ENCODE results near the gene FOXE1. TPM values are rescaled to one million over a fixed set of nuclear protein-coding genes. Genes with fewer than 3 reads are reported as not detected.
A peak's percentile ranks its signal among the peaks of the same experiment; 100 is the strongest.

The FOXE1 gene
- under 0.01 TPM in 1 of 2 replicates, not detected in the other for total RNA-seq (2014; rRNA removed; shearing (Covaris generic))

DNA sequence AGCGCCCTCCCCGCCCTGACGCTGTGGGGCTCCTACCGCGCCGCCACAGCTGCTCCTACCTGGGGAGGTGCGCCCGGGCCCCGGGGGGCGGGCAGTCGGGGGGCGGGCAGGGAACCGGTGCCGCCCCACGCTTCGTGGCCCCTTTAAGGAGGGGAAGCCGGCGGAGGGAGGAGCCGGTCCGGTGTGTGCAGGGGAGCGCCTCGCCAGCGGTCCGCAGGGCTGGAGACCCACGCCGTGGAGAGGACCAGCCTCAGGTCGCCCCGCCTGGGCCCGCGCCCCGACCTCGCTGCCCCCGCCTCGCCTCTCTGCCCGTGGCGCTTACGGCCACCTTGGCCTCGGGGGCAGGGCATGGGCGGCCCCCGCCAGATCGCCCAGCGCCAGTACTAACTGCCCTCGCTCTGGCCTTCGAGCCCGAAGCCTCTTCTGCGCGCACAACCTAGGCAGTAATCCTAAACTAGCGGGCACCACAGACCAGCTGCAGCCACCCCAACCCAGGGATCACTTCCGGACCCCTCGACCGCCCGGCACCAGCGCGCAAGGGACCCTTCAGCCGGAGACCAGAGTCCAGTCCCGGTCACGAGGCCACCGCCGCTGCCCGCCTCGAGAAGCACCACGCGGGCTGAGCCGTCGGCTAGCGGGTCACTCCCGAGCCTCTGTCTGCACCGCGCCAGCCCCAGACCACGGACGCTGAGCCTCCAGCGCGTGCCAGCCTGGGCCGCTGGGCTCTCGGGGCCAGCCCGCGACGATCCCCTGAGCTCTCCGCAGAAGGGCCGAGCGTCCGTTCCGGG lies at the start of gene FOXE1:
Gene FOXE1, plus strand, starts transcription at position 171 of the 788 bp plus-strand sequence. CDS start 689 bp downstream, outside the sequence.
- no peak for DNase-seq (ENCODE audit: low read depth)

DNA sequence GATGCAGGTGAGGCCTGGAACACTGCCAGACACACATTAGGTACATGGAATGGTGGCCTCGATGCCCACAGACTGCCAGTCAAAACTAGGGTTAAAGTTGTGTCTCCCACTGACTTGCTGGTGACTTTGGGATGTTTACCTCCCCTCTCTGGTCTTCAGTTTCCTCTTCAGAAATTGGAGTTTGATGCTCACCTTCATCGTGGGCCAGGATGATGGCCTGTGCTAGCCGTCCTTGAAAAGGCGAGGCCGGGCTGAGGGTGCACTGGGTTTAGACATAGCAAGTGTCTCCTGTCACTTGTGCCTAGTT lies 49.0 kb upstream of the FOXE1 start:
- no peak for DNase-seq (ENCODE audit: low read depth)

DNA sequence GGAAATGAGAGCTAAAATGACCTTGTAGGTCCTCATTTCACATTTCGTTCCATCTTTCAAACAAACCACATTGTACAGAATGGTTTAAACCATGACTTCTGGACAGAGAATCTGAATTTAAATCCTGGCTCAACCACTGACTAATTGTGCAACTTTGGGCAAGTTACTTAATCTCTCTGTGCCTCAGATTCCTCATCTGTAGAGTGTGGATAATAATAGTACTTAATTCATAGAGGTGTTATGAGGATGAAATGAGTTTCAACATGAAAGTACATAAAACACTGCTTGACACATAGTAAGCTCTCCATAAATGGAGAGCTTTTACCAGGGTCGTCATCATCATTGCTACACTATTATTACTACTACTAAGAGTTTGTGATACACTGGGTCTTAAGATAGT lies 46.3 kb upstream of the FOXE1 start:
- no peak for DNase-seq (ENCODE audit: low read depth)

DNA sequence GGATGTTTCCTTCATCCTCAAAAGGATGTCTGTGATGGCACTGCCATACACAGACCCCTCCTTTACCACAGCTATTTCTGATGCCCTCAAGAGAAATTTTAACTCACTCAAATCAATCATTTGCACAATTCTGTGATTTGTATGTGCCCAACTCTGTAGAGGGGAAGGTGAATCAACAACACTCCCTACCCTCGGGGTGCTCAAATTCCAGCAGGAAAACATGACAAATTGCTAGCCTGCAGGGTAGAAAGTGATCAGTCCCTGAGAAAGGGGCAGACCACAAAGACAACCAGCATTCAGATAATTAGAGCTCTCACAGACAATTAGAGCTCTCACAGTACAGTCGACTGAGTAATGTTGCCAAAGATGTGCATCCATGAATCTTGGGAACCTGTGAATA lies 45.3 kb upstream of the FOXE1 start:
- DNase-seq (ENCODE audit: low read depth): peak; percentile 52

DNA sequence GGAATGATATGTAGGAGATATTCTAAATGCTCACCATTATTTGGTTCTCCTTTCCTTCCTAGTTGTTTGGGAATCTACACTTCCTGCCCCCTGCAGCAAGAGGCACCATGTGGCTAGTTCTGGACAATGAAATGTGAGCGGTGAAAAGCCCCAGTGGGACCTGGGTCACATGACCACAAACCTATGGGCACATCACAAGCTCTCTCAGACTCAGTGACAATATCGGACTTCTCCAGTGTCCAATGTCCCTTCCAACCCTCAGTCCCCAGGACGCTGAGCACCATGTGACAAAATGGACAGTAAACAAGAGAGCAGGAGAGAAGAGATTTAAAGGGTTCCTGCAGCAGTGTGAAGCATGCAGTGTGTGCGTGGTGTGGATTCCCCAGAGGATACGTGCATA lies 44.6 kb upstream of the FOXE1 start:
- peak; percentile 34 for DNase-seq (ENCODE audit: low read depth)

DNA sequence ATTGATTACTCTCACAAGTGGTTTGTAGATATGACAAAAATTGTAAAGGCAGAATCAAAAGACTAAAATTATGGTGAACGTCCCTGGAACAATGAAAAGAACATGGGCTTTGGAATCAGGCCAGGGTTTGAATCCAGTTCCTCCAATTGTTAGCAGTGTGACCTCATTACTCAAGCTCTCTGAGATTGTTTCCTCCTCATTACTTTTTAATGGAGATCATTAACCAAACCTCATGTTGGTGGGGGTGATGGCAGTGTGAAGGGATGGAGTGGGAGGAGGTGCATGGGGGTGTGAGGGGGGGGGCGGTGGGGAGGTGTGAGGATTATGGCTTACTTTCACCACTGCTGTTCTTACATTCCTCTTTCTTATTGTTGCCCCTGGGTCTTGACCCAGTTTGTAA lies 44.1 kb upstream of the FOXE1 start:
- peak; percentile 77 for DNase-seq (ENCODE audit: low read depth)

DNA sequence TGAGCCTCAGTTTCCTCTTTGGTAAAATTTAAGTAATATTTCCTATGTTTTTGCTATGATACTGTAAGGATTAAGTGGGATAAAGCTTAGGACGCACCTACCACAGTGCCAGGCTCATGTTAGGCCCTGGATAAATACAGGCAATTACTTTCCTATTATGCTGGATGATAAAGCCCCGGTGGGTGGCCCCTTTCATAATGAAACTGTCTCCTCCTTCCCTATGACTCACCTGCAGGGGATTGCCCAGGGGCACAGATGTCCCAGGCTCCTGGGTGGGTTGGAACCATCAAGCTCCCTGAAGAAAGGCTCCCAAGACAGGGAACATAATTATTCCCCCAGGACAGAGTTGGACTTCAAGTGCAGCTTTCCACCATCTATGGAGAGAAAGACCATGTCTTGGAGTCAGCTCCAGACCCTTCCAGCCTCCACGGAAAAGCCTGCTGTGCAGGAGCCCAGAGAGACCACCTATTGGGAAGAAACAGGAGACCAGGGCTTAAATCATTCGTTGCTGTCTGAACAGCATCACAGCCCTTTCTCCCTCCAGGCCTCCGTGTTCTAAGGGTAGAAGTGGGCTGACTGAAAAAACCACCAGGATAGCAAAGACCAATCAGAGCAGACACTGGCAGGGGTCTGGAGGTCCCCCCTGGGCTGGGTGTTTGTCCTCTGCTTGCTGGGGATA lies 43.2 kb upstream of the FOXE1 start:
- DNase-seq (ENCODE audit: low read depth): peak; percentile 88

DNA sequence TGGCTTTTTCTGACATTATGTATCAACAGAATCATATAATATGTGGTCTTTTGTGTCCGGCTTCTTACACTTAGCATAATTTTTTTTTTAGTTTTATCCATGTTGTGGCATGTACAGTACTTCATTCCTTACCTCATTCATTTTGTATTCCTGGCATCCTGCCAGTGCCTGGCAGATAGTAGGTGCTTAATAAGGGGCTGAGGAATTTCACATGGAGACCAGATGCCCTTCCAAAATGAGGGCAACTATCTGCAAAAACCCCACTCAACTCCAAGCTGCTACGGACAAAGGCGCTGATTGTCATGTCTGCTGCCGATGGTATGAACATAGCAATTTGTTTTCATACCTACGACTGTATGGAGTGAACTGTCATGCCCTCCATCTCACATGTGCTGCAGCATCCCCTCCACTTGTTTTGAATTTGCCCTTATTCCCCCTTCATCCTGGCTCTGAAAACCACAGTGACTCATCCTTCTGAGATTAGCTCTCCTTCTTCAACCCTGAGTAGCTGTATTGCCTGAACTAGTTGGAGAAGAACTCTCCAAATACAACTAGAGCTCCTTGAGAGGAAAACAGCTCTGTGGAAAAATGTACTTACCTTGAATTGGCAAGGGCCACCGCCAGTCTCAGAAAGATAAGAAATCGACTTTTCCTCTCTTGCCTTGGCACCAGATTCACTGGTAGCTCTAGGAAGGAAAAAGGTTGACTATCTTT lies 41.3 kb upstream of the FOXE1 start:
- DNase-seq (ENCODE audit: low read depth): peak; percentile 85

DNA sequence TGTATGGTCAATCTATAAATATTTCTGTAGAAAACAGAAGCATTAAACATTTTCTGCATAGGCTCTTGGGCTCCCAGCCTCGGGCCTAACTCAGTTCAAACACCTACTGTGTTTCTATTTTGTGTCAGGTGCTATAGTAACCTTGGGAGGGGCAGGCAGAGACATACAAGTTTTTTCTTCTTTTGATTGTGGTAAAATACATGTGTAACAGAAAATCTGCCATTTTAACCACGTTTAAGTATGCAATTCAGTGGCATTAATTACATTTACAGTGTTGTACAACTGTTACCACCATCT lies 40.8 kb upstream of the FOXE1 start:
- DNase-seq (ENCODE audit: low read depth): no peak

DNA sequence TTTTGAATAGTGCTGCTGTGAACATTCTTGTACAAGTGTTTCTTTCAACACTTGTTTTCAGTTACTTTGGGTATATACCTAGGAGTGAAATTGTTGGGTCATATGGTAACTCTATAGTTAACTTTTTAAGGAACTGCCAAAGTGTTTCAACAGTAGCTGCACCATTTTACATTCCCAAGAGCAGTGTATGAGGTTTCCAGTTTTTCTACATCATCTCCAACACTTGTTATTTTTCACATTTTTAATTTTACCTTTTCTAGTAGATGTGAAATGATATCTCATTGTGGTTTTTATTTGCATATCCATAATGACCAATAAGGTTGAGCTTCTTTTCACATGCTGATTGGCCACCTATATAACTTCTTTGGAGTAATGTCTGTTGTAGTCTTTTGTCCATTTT lies 40.0 kb upstream of the FOXE1 start:
- no peak for DNase-seq (ENCODE audit: low read depth)

DNA sequence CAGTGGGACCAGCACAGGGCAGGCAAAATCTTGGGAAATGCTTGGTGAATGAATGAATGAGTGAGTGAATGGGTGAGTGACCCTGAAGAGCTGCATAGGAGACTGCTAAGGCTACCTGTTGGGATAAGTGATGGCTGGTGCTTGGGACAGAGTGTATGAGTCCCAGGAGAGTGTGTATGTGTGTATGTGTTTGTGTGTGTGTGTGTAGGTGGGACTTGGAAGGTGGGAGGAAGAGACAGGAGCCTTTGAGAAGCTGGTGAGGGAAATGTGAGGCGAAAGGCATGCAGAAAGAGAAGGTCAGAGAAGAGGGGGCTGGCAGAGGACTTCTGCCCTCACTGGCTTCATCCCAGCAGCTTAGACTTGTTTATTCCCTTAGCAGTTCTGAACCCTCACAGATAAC lies 33.3 kb upstream of the FOXE1 start:
- no peak for DNase-seq (ENCODE audit: low read depth)

DNA sequence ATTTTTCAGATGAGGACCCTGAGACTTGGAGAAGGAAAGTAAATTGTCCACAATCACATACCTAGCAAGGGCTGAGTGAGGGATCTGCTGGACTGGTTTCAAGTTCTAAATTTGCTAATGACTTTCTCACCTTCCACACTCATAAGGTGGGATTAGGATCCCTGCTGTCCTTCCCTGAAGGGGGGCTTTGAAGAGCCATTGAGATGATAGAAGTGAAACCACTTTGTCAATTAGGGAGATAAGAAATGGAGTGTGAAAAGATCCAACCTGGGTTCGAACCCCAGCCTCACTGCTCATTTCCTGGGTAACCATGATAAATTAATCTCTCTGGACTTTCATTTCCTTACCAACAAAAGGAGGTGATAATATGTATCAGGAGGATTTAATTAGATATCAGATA lies 32.7 kb upstream of the FOXE1 start:
- no peak for DNase-seq (ENCODE audit: low read depth)

DNA sequence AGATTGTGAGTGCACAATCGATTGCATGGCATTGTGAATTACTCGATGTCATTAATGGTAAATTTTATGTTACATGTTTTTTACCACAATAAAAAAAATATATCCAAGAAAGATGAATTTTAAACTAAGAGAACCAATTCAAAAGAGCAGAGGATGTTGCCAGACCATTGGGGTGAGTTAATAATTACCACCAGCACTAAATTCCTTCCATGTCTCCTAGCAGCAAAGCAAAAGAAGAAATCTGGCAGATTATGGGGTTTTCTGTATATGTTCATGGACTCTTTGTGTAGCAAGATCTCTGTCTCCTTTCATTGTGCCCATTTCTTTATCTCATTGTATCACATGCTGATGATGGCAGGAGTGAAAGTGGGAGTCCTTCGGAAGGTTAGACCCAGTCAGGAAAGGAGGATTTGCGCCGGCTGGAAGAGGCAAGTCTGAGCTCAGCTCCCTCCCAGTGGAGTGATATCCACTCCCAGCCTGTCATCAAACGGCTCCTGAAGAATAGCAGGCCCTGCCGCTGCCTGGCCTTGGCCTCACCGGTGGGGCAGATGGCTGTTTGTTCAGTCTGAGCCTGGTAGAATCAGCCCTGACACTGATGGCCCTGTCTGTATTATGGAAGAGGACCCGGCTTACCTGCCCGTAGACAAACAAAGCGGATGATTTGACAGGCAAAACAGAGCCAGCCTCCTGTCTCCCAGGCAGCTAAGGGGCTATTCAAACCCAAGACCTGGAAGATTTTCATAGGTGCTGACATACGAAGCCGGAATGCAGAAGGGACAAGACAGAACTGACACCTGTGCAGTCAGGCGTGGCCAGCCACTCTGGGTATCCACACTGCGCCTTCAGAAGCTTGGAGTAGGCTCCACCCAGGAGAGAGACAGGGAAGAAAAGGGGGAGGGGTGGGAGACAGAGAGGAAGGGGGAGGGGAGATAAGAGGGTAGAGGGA lies 21.9 kb upstream of the FOXE1 start:
- no peak for DNase-seq (ENCODE audit: low read depth)

DNA sequence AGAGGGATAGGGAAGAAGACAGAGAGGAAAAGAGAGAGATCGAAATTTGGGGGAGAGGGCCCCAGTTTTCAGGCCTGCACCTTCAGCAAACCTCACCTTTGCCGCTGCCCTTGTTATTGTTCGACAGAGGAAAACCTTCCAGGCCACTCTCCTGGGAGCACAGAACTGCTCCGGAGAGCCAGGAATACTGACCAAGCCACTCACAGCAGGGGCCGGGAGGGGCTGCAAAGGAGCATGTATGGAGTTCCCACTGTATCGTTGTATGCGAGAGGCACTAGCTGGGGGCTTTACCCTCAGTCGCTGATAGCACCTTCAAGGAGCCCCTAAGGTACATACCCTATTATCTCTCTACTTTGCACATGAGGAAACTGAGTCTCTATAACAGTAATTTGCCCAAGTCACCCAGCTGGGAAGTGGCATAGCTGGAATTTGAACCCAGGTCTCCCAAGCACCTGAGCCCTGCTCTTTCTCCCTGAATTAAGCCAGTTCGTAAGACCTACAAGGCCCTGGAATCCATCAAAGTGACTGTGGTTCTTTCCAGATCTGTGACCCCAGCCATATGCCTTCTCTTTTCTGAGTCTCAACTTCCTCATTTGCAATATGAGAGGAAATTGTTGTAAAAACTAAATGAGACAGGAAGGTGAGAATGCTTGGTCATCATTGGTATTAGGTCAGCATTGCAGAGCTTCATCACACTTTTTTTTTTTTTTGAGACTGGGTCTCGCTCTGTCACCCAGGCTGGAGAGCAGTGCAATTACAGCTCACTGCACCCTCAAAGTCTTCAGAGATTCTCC lies 21.0 kb upstream of the FOXE1 start:
- DNase-seq (ENCODE audit: low read depth): no peak

DNA sequence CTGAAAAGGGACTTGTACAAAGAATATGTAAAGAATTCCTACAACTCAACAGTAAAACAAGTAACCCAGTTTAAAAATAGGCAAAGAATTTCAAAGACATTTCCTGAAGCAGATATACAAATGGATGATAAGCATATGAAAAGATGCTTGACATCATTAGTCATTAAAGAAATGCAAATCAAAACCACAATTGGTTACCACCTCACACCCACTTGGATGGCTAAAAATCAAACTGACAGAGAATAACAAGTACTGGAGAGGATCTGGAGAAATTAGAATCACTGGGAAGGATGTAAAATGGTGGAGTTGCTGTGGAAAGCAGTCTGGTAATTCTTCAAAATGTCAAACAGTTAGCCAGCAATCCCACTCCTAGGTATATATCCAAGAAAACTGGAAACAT lies 12.5 kb upstream of the FOXE1 start:
- DNase-seq (ENCODE audit: low read depth): no peak

DNA sequence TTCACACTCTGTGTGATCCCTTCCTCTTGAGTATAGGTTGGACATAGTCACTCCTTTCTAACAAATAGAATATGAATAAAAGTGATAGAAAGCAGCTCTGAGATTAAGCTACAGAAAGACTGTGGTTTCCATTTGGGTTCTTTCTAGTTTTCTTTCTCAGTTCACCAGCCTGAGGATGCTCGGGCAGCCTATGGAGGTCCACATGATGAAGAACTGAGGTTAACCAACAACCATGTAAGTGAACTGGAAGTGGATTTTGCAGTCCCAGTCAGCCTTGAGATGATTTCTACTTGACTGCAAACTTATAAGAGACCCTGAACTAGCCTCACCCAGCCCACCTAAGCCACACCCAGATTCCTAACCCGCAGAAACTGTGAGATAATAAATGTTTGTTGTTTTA lies 10.1 kb upstream of the FOXE1 start:
- no peak for DNase-seq (ENCODE audit: low read depth)

DNA sequence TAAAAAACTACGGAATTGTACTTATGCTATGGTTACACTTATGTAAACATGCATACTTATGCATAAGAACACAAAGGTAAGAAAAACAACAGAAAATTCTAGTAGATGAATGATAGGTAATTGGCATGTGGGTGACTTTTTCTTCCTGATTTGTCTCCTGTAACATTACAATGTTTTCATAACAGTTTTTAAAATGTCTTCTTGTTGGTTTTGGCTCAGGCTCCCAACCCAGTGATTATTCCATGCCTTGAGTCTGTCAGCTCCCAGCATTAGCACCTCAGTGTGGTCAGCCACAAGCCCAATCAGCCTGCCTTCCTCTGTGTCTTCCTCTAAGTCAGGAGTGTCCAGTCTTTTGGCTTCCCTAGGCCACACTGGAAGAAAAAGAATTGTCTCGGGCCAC lies 7.9 kb upstream of the FOXE1 start:
- peak; percentile 94 for DNase-seq (ENCODE audit: low read depth)

DNA sequence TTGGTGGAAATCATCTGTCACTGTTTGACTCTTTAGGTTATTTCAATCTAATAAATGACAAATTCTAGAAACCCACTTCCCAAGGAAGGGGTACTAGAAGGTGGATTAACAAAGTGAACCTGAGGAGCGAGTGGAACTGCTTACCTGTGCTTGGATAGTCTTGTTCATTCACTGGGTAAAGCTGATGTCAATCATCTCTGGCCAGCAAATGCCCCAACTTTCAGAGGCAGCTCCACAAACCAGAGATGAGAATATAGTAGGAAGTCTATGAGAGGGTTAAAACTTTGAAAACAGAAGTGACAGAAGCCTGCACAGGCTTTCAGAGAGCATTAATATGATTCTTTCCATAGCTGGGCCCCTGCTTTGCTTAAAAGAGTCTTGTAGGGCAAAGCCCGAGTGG lies 7.3 kb upstream of the FOXE1 start:
- DNase-seq (ENCODE audit: low read depth): no peak

DNA sequence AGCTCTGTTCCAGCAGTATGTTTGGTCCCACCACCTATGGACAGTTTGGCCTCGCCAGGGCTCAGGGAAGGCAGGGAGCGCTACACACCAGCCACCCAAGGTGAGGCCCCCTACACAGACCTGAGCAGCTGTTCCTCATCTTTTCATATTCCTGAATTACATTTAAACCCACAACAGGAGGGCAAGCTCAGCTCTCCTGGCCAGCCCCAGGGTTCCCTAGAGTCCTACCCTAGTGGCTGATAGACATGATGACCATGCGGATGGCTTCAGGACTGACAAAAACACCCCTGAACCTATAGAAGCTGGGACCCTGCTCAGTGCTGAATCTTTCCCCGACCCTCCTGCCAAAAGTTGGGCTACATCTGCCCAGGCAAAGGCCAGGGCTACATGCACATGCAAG lies 6.7 kb upstream of the FOXE1 start:
- DNase-seq (ENCODE audit: low read depth): no peak

DNA sequence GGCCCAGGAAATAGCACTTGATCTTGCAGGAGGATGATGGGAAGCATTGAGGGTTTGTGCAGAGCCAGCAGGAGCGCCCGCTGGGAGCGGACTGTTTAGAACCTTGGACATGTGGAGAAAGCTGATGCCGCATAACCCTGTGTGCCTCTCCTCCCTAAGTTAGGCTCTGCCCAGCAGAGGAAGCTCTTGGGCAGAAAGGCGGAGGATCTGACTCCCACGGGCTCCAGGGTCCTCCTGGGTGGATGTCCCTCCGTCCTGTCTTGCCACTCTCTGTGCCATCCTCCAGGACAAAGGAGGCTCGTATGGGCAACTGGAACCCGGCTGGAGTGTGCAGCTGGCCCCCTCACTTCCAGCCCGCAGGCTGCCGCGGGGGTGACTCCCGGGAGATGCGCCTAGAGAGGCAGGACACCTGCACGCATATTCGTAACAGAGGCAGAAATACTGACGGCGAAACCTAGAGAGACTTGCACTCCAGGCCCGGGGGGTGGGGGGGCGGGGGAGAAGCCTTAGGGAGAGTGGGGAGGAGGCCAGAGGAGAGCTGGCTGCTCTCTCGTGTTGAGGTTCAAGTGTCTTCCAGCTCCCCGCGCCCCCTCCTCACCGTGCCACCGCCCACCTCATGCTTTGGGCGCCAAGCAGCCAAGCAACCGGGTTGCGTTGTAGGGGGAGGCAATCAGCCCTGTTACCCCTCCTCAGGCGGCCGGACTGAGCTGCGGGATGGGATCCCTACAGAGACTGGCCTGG lies 5.4 kb upstream of the FOXE1 start:
- DNase-seq (ENCODE audit: low read depth): no peak

DNA sequence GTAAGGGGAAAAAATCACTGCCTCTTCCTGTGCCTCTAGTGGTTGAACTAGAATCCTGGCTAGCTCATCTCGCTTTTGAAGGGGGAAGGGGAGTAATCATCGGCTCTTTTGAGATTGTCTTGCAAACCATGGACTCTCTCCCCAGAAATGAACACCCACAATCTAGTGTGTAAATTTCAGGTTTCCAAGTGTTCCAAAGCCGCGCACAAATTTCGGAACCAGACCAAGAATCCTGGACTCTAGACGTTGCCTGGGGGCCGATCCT lies 4.9 kb upstream of the FOXE1 start:
- DNase-seq (ENCODE audit: low read depth): no peak
